GM23338 (cell line): ENCODE measurements around the gene OR5F1. TPM values are rescaled to one million over a fixed set of nuclear protein-coding genes. Genes with fewer than 3 reads are reported as not detected.

ENCODE experiments used
- ATAC-seq: fragments of 200-7000 bp; cut with Tn5 transposase; 3 replicates; pipeline ENCODE4 v1.9.1; 2020
- DNase-seq: peaks from one replicate; pipeline ENCODE4 v3.0.0-alpha.2; 2015; ENCODE audit warnings: low spot score
- H2AFZ ChIP-seq: fragments of 200-600 bp; sonication (generic); 2 replicates; pipeline ENCODE4 v1.8.0; 2016; ENCODE audit warnings: antibody characterized with exemption, mild to moderate bottlenecking, moderate library complexity
- H3F3A ChIP-seq: fragments of 200-600 bp; sonication (generic); replicated peaks from 2 replicates; pipeline ENCODE4 v1.8.0; 2017; ENCODE audit warnings: antibody characterized with exemption, mixed run types, low read depth
- H3K27ac ChIP-seq: fragments of 200-600 bp; sonication (generic); 2 replicates; pipeline ENCODE4 v1.6.1; 2016; ENCODE audit warnings: low read depth
- H3K27me3 ChIP-seq: fragments of 200-600 bp; sonication (generic); 2 replicates; pipeline ENCODE4 v1.8.0; 2016; ENCODE audit warnings: mild to moderate bottlenecking, mixed run types, moderate library complexity; ENCODE audit not compliant: insufficient read depth
- H3K36me3 ChIP-seq: fragments of 200-600 bp; sonication (generic); 2 replicates; pipeline ENCODE4 v1.8.0; 2016; ENCODE audit warnings: mild to moderate bottlenecking; ENCODE audit not compliant: insufficient read depth
- H3K4me1 ChIP-seq: fragments of 200-600 bp; sonication (generic); 2 replicates; pipeline ENCODE4 v1.8.0; 2016; ENCODE audit warnings: mild to moderate bottlenecking, moderate library complexity; ENCODE audit not compliant: insufficient read depth
- H3K4me2 ChIP-seq: fragments of 200-600 bp; sonication (generic); 2 replicates; pipeline ENCODE4 v1.7.1; 2017; ENCODE audit warnings: mixed run types
- H3K4me3 ChIP-seq: fragments of 200-600 bp; sonication (generic); 2 replicates; pipeline ENCODE4 v1.6.1; 2016; ENCODE audit warnings: mixed run types
- H3K79me2 ChIP-seq: fragments of 200-600 bp; sonication (generic); replicated peaks from 2 replicates; pipeline ENCODE4 v1.8.0; 2017; ENCODE audit warnings: mild to moderate bottlenecking; ENCODE audit not compliant: insufficient read depth
- H3K9me2 ChIP-seq: fragments of 200-600 bp; sonication (generic); 2 replicates; pipeline ENCODE4 v1.8.0; 2017; ENCODE audit not compliant: insufficient read depth
- H4K20me1 ChIP-seq: fragments of 200-600 bp; sonication (generic); replicated peaks from 2 replicates; pipeline ENCODE4 v1.8.0; 2017; ENCODE audit warnings: mild to moderate bottlenecking; ENCODE audit not compliant: insufficient read depth
- H3K27ac Mint-ChIP-seq: 2 replicates; pipeline ENCODE4 v1.8.0; 2020; ENCODE audit warnings: inconsistent platforms, mild to moderate bottlenecking, moderate library complexity, mixed read lengths
- H3K27me3 Mint-ChIP-seq: 3 replicates; pipeline ENCODE4 v1.8.0; 2022; ENCODE audit warnings: low read depth, mild to moderate bottlenecking, moderate library complexity, mixed read lengths, inconsistent platforms; ENCODE audit not compliant: insufficient read depth, poor library complexity
- H3K36me3 Mint-ChIP-seq: 3 replicates; pipeline ENCODE4 v1.8.0; 2021; ENCODE audit warnings: low read depth, mild to moderate bottlenecking, inconsistent platforms, moderate library complexity, mixed read lengths
- H3K4me1 Mint-ChIP-seq: 3 replicates; pipeline ENCODE4 v1.8.0; 2020; ENCODE audit warnings: mild to moderate bottlenecking, inconsistent platforms, mixed read lengths
- H3K4me3 Mint-ChIP-seq: 3 replicates; pipeline ENCODE4 v1.8.0; 2021; ENCODE audit warnings: moderate library complexity, mild to moderate bottlenecking, inconsistent platforms, mixed read lengths
- H3K9me3 Mint-ChIP-seq: 3 replicates; pipeline ENCODE4 v1.8.0; 2020; ENCODE audit warnings: moderate library complexity, mild to moderate bottlenecking, inconsistent platforms, mixed read lengths
- CREB1 ChIP-seq: fragments of 250-450 bp; sonication (Bioruptor Pico); IDR thresholded peaks from 2 replicates; pipeline ENCODE4 v1.5.0; 2020; ENCODE audit warnings: low read depth, mild to moderate bottlenecking, moderate library complexity
- CTCF ChIP-seq, 2 experiments: fragments of 200-600 bp in 1 of 2; sonication (generic) in 1 of 2; conservative IDR thresholded peaks; 2 replicates each; pipeline versions ENCODE4 v1.5.1 to v1.6.1; 2016 to 2017; ENCODE audit warnings: antibody characterized with exemption in 2 of 2, low read depth in 2 of 2, mild to moderate bottlenecking in 2 of 2, moderate library complexity in 1 of 2
- ETS1 ChIP-seq: IDR thresholded peaks from 2 replicates; pipeline ENCODE4 v1.6.1; 2016; ENCODE audit warnings: antibody characterized with exemption
- EZH2 ChIP-seq: fragments of 200-600 bp; sonication (generic); IDR thresholded peaks from one replicate; pipeline ENCODE4 v1.8.0; 2017; ENCODE audit warnings: antibody characterized with exemption, mild to moderate bottlenecking, low read depth; ENCODE audit not compliant: unreplicated experiment
- EZH2phosphoT487 ChIP-seq: fragments of 200-600 bp; sonication (generic); IDR thresholded peaks from one replicate; pipeline ENCODE4 v1.8.1; 2018; ENCODE audit warnings: antibody characterized with exemption; ENCODE audit not compliant: unreplicated experiment
- JUNB ChIP-seq: IDR thresholded peaks from one replicate; pipeline ENCODE4 v1.6.1; 2016; ENCODE audit warnings: antibody characterized with exemption; ENCODE audit not compliant: unreplicated experiment
- NANOG ChIP-seq: IDR thresholded peaks from 2 replicates; pipeline ENCODE4 v1.6.1; 2016; ENCODE audit warnings: antibody characterized with exemption, borderline replicate concordance
- POLR2AphosphoS5 ChIP-seq: IDR thresholded peaks from 2 replicates; pipeline ENCODE4 v1.6.1; 2016; ENCODE audit warnings: antibody characterized with exemption, low read depth
- REST ChIP-seq: IDR thresholded peaks from one replicate; pipeline ENCODE4 v1.6.1; 2018; ENCODE audit warnings: antibody characterized with exemption; ENCODE audit not compliant: unreplicated experiment
- STAT1 ChIP-seq: IDR thresholded peaks from one replicate; pipeline ENCODE4 v1.6.1; 2016; ENCODE audit warnings: antibody characterized with exemption; ENCODE audit not compliant: unreplicated experiment
- ZNF114 ChIP-seq: fragments of 250-450 bp; sonication (Bioruptor Pico); IDR thresholded peaks from 2 replicates; pipeline ENCODE4 v1.5.0; 2020; ENCODE audit warnings: mild to moderate bottlenecking, moderate library complexity
- ZNF331 ChIP-seq: fragments of 250-450 bp; sonication (Bioruptor Pico); IDR thresholded peaks from 2 replicates; pipeline ENCODE4 v1.5.0; 2020; ENCODE audit warnings: low read depth, mild to moderate bottlenecking, moderate library complexity
- ZNF462 ChIP-seq: fragments of 250-450 bp; sonication (Bioruptor Pico); IDR thresholded peaks from 2 replicates; pipeline ENCODE4 v1.5.0; 2020; ENCODE audit warnings: mild to moderate bottlenecking, moderate library complexity
- polyA plus RNA-seq: library from polyadenylated mRNA; unstranded; fragments of >200 nt; fragmentation: Nextera tagmentation; extraction: Ambion mirVana; gene quantifications from 2 replicates; pipeline ENCODE4 v1.2.1, GENCODE V29; 2016
- total RNA-seq: library from RNA; depleted of rRNA; stranded (reverse); fragments of >200 nt; shearing (Covaris generic); gene quantifications from 2 replicates; pipeline ENCODE4 v1.2.3, GENCODE V29; 2014

OR5F1 gene
- total and polyA plus RNA-seq, 2 experiments from 2014 or later: not detected

- Mint-ChIP-seq H3K9me3 (peaks cover 3% of the 10 kb centered on the region; the same call in 2 of the 3 replicates), H3K27ac (no peak within 1 kb of the TSS), H3K27me3 (peaks cover 3% of the 10 kb centered on the region), H3K4me3 (no peak within 1 kb of the TSS), H3K36me3 (no peaks in the 10 kb centered on the region), H3K4me1 (no peaks in the 10 kb centered on the region)
- H3K4me2 ChIP-seq: no peak within 1 kb of the TSS
- no peaks in the 10 kb centered on the region for H3F3A ChIP-seq
- H3K79me2 ChIP-seq: no peaks in the 10 kb centered on the region
- no peaks in the 10 kb centered on the region for H3K9me2 ChIP-seq
- TF ChIP-seq CREB1 (no peak), REST (no peak), STAT1 (no peak), EZH2phosphoT487 (no peak), ZNF114 (CRISPR knock-in tag) (no peak), JUNB (no peak), NANOG (no peak), CTCF (conservative IDR thresholded peaks at IDR 0.05; ENCODE audit: low read depth in 2 of 2) (no peak), ETS1 (no peak), EZH2 (no peak), POLR2AphosphoS5 (no peak), ZNF462 (CRISPR knock-in tag) (no peak), ZNF331 (CRISPR knock-in tag) (no peak)
- H2AFZ ChIP-seq: no peak within 1 kb of the TSS
- H3K36me3 ChIP-seq: no peaks in the 10 kb centered on the region
- H3K4me3 ChIP-seq: no peak within 1 kb of the TSS
- no peak within 1 kb of the TSS for H3K27ac ChIP-seq
- no peaks in the 10 kb centered on the region for H3K4me1 ChIP-seq
- no peaks in the 10 kb centered on the region for H3K27me3 ChIP-seq
- no peaks in the 10 kb centered on the region for H4K20me1 ChIP-seq
- DNase-seq (no peak), ATAC-seq (no peak)
Measured at GRCh38 chr11:56027354-56027753, 32.9 kb upstream of the OR5F1 start, which contains the start of gene OR5AS1. TSS of gene OR5AS1 (plus strand) at chr11:56027654. CDS start at chr11:56030419, 2,765 bp downstream.
